ENCODE measurements around the gene PTF1A.

The PTF1A gene

DNA sequence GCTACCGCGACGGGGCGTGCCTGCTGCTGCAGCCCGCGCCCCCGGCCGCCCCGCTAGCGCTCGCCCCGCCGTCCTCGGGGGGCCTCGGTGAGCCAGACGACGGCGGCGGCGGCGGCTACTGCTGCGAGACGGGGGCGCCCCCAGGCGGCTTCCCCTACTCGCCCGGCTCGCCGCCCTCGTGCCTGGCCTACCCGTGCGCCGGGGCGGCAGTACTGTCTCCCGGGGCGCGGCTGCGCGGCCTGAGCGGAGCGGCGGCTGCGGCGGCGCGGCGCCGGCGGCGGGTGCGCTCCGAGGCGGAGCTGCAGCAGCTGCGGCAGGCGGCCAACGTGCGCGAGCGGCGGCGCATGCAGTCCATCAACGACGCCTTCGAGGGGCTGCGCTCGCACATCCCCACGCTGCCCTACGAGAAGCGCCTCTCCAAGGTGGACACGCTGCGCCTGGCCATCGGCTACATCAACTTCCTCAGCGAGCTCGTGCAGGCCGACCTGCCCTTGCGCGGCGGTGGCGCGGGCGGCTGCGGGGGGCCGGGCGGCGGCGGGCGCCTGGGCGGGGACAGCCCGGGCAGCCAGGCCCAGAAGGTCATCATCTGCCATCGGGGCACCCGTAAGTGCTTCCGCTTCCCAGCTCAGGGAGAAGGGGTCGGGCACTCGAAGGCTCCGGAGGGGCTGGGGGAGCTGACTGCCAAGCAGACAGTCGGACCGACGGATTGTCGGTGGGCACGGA lies 761 bp downstream of the PTF1A start:
- DNase-seq (ENCODE audit: low read depth in 1 of 2, low spot score in 1 of 2), result no peak
- in situ Hi-C loops (cut with HindIII; ENCODE audit: low pct_unique_long_range_greater_than_20kb, low sequenced_read_pairs), result no loop called here
- TF ChIP-seq JUND (IDR thresholded peaks at IDR 0.05; ENCODE audit: low read depth), result no peak

DNA sequence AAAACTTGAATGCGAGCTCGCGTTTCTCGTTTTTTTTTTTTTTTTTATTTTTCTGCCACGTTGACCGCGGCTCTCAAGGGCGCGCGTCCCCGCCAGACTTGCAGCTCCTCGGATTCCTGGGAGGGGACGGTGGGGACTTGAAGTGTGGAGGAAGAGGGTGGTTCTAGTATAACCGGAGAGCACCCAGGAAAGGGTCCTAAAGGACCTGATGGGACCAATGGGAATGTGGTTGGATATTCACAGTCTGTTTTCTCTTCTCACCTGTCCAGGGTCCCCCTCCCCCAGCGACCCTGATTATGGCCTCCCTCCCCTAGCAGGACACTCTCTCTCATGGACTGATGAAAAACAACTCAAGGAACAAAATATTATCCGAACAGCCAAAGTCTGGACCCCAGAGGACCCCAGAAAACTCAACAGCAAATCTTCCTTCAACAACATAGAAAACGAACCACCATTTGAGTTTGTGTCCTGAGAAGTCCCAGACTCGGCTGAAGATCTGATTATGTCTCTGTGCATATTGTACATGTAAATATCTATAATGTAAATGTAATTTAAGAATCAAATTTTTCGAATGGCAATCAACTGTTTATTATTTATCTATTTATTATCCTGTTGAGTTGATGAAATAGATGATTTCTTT lies 1.4 kb downstream of the PTF1A start:
- no peak for TF ChIP-seq JUND (IDR thresholded peaks at IDR 0.05; ENCODE audit: low read depth)
- in situ Hi-C loops (cut with HindIII; ENCODE audit: low pct_unique_long_range_greater_than_20kb, low sequenced_read_pairs), result no loop called here
- no peak for DNase-seq (ENCODE audit: low read depth in 1 of 2, low spot score in 1 of 2)

GRCh38 chr10:23194471-23194965 lies 2.4 kb downstream of the PTF1A start:
- TF ChIP-seq JUND (IDR thresholded peaks at IDR 0.05; ENCODE audit: low read depth), result no peak
- no peak for DNase-seq (ENCODE audit: low read depth in 1 of 2, low spot score in 1 of 2)
- in situ Hi-C loops (cut with HindIII; ENCODE audit: low pct_unique_long_range_greater_than_20kb, low sequenced_read_pairs), result no loop called here

GRCh38 chr10:23194966-23195845 lies 3.1 kb downstream of the PTF1A start:
- in situ Hi-C loops (cut with HindIII; ENCODE audit: low pct_unique_long_range_greater_than_20kb, low sequenced_read_pairs), result no loop called here
- no peak for TF ChIP-seq JUND (IDR thresholded peaks at IDR 0.05; ENCODE audit: low read depth)
- no peak for DNase-seq (ENCODE audit: low read depth in 1 of 2, low spot score in 1 of 2)

GRCh38 chr10:23195846-23196600 lies 3.9 kb downstream of the PTF1A start:
- no peak for TF ChIP-seq JUND (IDR thresholded peaks at IDR 0.05; ENCODE audit: low read depth)
- no peak for DNase-seq (ENCODE audit: low read depth in 1 of 2, low spot score in 1 of 2)
- in situ Hi-C loops (cut with HindIII; ENCODE audit: low pct_unique_long_range_greater_than_20kb, low sequenced_read_pairs), result no loop called here

- in situ Hi-C loops (cut with HindIII; ENCODE audit: low pct_unique_long_range_greater_than_20kb, low sequenced_read_pairs), result no loop called here
- DNase-seq (ENCODE audit: low read depth in 1 of 2, low spot score in 1 of 2), result no peak
- no peak for TF ChIP-seq JUND (IDR thresholded peaks at IDR 0.05; ENCODE audit: low read depth)
Observed at GRCh38 chr10:23196915-23197314, 4.8 kb downstream of the PTF1A start.

DNA sequence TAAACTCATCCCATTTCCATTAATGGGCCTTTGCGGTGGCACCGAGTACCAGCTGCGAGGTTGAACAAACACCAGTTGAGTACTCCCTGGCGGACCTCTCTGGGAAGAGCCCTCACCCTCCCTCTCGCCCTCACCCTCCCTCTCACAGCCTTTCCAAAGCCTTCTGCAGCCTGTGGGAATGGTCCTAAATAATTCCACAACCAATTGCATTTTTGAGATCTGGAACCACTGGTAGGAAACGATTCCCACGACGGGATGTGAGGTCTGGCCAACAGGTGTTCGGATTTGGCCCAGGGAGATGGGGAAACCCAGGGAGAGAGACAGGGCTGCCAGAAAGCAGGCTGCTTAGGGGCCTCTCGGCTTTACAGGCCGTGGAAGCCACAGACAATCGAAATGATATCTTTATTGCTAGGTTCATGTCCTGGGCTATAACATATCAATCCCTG lies 5.3 kb downstream of the PTF1A start:
- no peak for TF ChIP-seq JUND (IDR thresholded peaks at IDR 0.05; ENCODE audit: low read depth)
- no peak for DNase-seq (ENCODE audit: low read depth in 1 of 2, low spot score in 1 of 2)
- in situ Hi-C loops (cut with HindIII; ENCODE audit: low pct_unique_long_range_greater_than_20kb, low sequenced_read_pairs), result no loop called here

GRCh38 chr10:23198610-23198939 lies 6.5 kb downstream of the PTF1A start:
- TF ChIP-seq JUND (IDR thresholded peaks at IDR 0.05; ENCODE audit: low read depth), result no peak
- DNase-seq (ENCODE audit: low read depth in 1 of 2, low spot score in 1 of 2), result no peak
- in situ Hi-C loops (cut with HindIII; ENCODE audit: low pct_unique_long_range_greater_than_20kb, low sequenced_read_pairs), result no loop called here

DNA sequence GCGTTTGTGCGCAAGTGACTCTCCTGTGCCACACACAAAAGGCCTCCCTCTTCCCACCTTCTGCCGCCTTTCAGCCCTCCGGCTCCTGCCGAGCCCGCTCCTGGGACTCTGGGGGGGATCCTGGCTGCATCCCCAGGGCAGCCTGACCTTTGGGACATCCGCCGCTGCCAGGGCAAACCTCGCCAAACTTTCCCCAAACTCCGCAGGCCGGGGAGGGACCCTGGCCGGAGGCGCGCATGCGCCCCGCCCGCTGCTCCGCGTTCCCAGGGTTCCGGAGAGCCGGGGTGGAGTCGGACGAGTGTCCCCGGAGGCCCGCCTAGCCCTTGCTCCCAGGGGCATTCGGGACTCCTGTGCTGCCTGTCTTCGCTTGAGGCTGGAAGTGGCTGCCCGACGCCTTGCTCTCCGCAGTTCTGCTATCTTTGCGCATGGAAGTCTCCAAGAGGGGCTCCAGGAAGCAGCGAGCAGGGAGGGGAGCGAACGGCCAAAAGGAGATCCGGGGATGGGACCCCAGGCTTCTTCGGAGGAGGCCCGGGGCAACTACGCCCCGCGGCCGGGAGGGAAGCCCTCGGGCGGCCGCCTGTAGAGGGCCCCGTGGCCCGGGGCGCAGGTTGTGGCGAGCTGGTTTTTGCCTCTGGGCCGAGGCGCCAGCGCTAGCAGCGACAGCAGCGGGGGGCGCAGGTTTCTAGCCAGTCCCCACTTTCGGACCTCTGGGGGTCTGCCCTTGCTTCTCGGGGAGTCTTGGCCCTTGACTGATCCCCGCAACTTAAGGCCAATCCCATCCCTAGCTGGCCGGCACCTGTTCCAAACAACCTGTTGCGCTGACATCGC lies 7.0 kb downstream of the PTF1A start:
- in situ Hi-C loops (cut with HindIII; ENCODE audit: low pct_unique_long_range_greater_than_20kb, low sequenced_read_pairs), result no loop called here
- TF ChIP-seq JUND (IDR thresholded peaks at IDR 0.05; ENCODE audit: low read depth), result no peak
- no peak for DNase-seq (ENCODE audit: low read depth in 1 of 2, low spot score in 1 of 2)

- no peak for DNase-seq (ENCODE audit: low read depth in 1 of 2, low spot score in 1 of 2)
- no peak for TF ChIP-seq JUND (IDR thresholded peaks at IDR 0.05; ENCODE audit: low read depth)
- in situ Hi-C loops (cut with HindIII; ENCODE audit: low pct_unique_long_range_greater_than_20kb, low sequenced_read_pairs), result no loop called here
Observed at GRCh38 chr10:23199768-23200511, 7.8 kb downstream of the PTF1A start.

GRCh38 chr10:23200586-23200985 lies 8.5 kb downstream of the PTF1A start:
- in situ Hi-C loops (cut with HindIII; ENCODE audit: low pct_unique_long_range_greater_than_20kb, low sequenced_read_pairs), result no loop called here
- TF ChIP-seq JUND (IDR thresholded peaks at IDR 0.05; ENCODE audit: low read depth), result no peak

More at GRCh38 chr10:23200586-23200985, 8.5 kb downstream of the PTF1A start:
- DNase-seq (ENCODE audit: low read depth in 1 of 2, low spot score in 1 of 2), result no peak

Data from T47D (cell line).